Neural cell (in vitro differentiated cells): ENCODE data around the gene BNIP3.

Experiments used
- EZH2 ChIP-seq: fragments of 200-600, 300-800 bp; shearing (Covaris generic), sonication (generic); IDR thresholded peaks from 2 replicates; pipeline ENCODE4 v1.6.1; 2014; ENCODE audit warnings: antibody characterized with exemption, low read length, borderline replicate concordance, mild to moderate bottlenecking; ENCODE audit not compliant: insufficient read depth, poor library complexity, severe bottlenecking
- MXI1 ChIP-seq: fragments of 450-650 bp; conservative IDR thresholded peaks from 2 replicates; pipeline ENCODE4 v1.6.1; 2014; ENCODE audit warnings: antibody characterized with exemption, mild to moderate bottlenecking; ENCODE audit not compliant: poor library complexity, severe bottlenecking
- POLR2AphosphoS5 ChIP-seq: IDR thresholded peaks from 2 replicates; pipeline ENCODE4 v1.6.1; 2012
- RAD21 ChIP-seq: fragments of 450-650 bp; conservative IDR thresholded peaks from 2 replicates; pipeline ENCODE4 v1.6.1; 2014; ENCODE audit warnings: antibody characterized with exemption, mild to moderate bottlenecking, moderate library complexity
- REST ChIP-seq: IDR thresholded peaks from 2 replicates; pipeline ENCODE4 v1.6.1; 2012; ENCODE audit warnings: borderline replicate concordance
- TAF1 ChIP-seq: IDR thresholded peaks from 2 replicates; pipeline ENCODE4 v1.6.1; 2012; ENCODE audit warnings: low read depth
- TF ChIP-seq, protein P1 (sequence below): fragments of 450-650 bp; IDR thresholded peaks from 2 replicates; pipeline ENCODE4 v1.5.1; 2014; ENCODE audit warnings: antibody characterized with exemption, mild to moderate bottlenecking, moderate library complexity; ENCODE audit not compliant: poor library complexity, severe bottlenecking

GRCh38 chr10:131964298-131964697, 17.4 kb downstream of the BNIP3 start:
- TF ChIP-seq, protein P1, sequence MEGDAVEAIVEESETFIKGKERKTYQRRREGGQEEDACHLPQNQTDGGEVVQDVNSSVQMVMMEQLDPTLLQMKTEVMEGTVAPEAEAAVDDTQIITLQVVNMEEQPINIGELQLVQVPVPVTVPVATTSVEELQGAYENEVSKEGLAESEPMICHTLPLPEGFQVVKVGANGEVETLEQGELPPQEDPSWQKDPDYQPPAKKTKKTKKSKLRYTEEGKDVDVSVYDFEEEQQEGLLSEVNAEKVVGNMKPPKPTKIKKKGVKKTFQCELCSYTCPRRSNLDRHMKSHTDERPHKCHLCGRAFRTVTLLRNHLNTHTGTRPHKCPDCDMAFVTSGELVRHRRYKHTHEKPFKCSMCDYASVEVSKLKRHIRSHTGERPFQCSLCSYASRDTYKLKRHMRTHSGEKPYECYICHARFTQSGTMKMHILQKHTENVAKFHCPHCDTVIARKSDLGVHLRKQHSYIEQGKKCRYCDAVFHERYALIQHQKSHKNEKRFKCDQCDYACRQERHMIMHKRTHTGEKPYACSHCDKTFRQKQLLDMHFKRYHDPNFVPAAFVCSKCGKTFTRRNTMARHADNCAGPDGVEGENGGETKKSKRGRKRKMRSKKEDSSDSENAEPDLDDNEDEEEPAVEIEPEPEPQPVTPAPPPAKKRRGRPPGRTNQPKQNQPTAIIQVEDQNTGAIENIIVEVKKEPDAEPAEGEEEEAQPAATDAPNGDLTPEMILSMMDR, result no peak
- TF ChIP-seq POLR2AphosphoS5 (no peak), MXI1 (no peak), REST (no peak), RAD21 (no peak), TAF1 (no peak), EZH2 (no peak)
